MM.1S (cell line): ENCODE measurements around the gene RGS19.

Experiments
- CTCF ChIP-seq: fragments of 300-600 bp; sonication (generic); IDR thresholded peaks from 2 replicates; pipeline ENCODE4 v1.5.1; 2016; ENCODE audit warnings: antibody characterized with exemption, low read length, mixed read lengths
- EZH2 ChIP-seq: fragments of 300-600 bp; sonication (generic); optimal IDR thresholded peaks from 2 replicates; pipeline ENCODE3; 2017; ENCODE audit warnings: low read depth, mild to moderate bottlenecking, antibody characterized with exemption, low read length, mixed read lengths
- EZH2phosphoT487 ChIP-seq: fragments of 300-600 bp; sonication (generic); IDR thresholded peaks from 2 replicates; pipeline ENCODE4 v1.6.1; 2018; ENCODE audit warnings: antibody characterized with exemption, low read length

- TF ChIP-seq CTCF (peak; percentile 66), EZH2 (no peak), EZH2phosphoT487 (no peak)
These were observed 22.7 kb upstream of the RGS19 start for GRCh38 chr20:64101731-64102621.
